Colonic mucosa (tissue), 4 donors: ENCODE data around the gene ALG5. TPM values are rescaled to one million over a fixed set of nuclear protein-coding genes. Genes with fewer than 3 reads are reported as not detected.
A peak's percentile ranks its signal among the peaks of the same experiment; 100 is the strongest.

Experiments
- DNase-seq: peaks from one replicate; pipeline ENCODE4 v3.0.0-alpha.2; 2020
- H3K27ac ChIP-seq: fragments of 200-600 bp; one replicate; pipeline ENCODE4 v1.8.0; 2021
- H3K27me3 ChIP-seq: fragments of 200-600 bp; one replicate; pipeline ENCODE4 v1.8.0; 2021
- H3K36me3 ChIP-seq: fragments of 200-600 bp; one replicate; pipeline ENCODE4 v1.8.0; 2021
- H3K4me1 ChIP-seq: fragments of 200-600 bp; one replicate; pipeline ENCODE4 v1.8.0; 2021; ENCODE audit warnings: mild to moderate bottlenecking
- H3K4me3 ChIP-seq: fragments of 200-600 bp; one replicate; pipeline ENCODE4 v1.8.0; 2021
- H3K9ac ChIP-seq, 2 donors: one replicate each; pipeline ENCODE4 v1.7.0; 2013; ENCODE audit warnings: control low read depth in 2 of 2, low read depth in 2 of 2, low read length in 2 of 2
- H3K9me3 ChIP-seq: fragments of 200-600 bp; one replicate; pipeline ENCODE4 v1.8.0; 2021
- intact Hi-C: fragments of 100-400 bp; cut with DNase I; formaldehyde crosslinking; loops from one replicate; pipeline ENCODE4 v1.14.1; 2022
- total RNA-seq, 2 donors: library from RNA; stranded (reverse); fragmentation: NEBNext Ultra II Directional in 1 of 2; extraction: Animal tissue kit (Norgen Biotek cat#: 25700) in 1 of 2; gene quantifications; one replicate each; pipeline ENCODE4 v1.2.1, GENCODE V29; 2021
- TF ChIP-seq, protein P1 (sequence below): fragments of 200-600 bp; IDR thresholded peaks from one replicate; pipeline ENCODE4 v1.8.0; 2022; ENCODE audit warnings: antibody characterized with exemption, mild to moderate bottlenecking
- donor health status: healthy.
- donor health status: DM: no; HTN: no; CAD: no.
- donor health status: DM: no; HTN: no; CAD: no.

The ALG5 gene
- total RNA-seq, 2 donors from 2014 or later, result 37.2 to 39.5 TPM

- Histone ChIP-seq H3K9me3 (no peaks in the 10 kb centered on the region), H3K27ac (peak overlapping the region; percentile 24), H3K4me3 (no peak overlapping the region), H3K4me1 (no peaks in the 10 kb centered on the region), H3K36me3 (no peaks in the 10 kb centered on the region), H3K27me3 (no peaks in the 10 kb centered on the region), H3K9ac (no peak overlapping the region)
- TF ChIP-seq, protein P1, sequence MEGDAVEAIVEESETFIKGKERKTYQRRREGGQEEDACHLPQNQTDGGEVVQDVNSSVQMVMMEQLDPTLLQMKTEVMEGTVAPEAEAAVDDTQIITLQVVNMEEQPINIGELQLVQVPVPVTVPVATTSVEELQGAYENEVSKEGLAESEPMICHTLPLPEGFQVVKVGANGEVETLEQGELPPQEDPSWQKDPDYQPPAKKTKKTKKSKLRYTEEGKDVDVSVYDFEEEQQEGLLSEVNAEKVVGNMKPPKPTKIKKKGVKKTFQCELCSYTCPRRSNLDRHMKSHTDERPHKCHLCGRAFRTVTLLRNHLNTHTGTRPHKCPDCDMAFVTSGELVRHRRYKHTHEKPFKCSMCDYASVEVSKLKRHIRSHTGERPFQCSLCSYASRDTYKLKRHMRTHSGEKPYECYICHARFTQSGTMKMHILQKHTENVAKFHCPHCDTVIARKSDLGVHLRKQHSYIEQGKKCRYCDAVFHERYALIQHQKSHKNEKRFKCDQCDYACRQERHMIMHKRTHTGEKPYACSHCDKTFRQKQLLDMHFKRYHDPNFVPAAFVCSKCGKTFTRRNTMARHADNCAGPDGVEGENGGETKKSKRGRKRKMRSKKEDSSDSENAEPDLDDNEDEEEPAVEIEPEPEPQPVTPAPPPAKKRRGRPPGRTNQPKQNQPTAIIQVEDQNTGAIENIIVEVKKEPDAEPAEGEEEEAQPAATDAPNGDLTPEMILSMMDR, result no peak
- peak; percentile 44 for DNase-seq
- intact Hi-C loops, result no loop called here
Measured at GRCh38 chr13:36903925-36904595, 95.1 kb downstream of the ALG5 start.

Other genes with a start within 250 kb of the ALG5 start
- 1 to 10 TPM; 2.4 to 3.0 TPM for gene RFXAP, start 180.1 kb downstream of the ALG5 start, total RNA-seq
- gene SMAD9, start 79.1 kb downstream of the ALG5 start, total RNA-seq, result 1 to 10 TPM; 6.5 to 7.8 TPM
- 10 to 100 TPM; 22.6 to 44.7 TPM for gene EXOSC8, start 1.4 kb upstream of the ALG5 start, total RNA-seq
- 10 to 100 TPM; 40.5 to 42.2 TPM for gene SUPT20H, start 60.3 kb upstream of the ALG5 start, total RNA-seq
- not detected for gene CSNK1A1L, start 106.3 kb upstream of the ALG5 start, total RNA-seq